ENCODE data around the gene ZPBP.

DNA sequence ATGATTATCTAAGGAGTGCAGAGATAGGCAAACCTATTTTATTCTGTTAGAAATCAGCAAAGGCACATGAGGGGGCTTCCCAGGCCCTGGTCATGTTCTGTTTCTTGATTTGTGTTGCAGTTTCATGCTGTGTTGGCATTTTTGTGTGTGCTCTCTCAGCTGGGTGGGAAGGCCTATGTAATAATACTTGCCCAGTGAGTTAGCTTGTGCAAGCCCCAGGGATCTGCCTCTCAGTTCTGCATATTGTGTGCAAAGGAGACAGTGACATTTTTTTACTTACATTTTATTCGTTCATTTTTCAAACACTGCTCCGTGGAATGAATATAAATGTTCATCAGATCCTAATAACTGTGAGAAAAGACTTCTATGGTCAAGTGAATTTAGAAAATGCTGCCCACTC is 200.6 kb downstream of the ZPBP start:
- TF ChIP-seq, protein P1, sequence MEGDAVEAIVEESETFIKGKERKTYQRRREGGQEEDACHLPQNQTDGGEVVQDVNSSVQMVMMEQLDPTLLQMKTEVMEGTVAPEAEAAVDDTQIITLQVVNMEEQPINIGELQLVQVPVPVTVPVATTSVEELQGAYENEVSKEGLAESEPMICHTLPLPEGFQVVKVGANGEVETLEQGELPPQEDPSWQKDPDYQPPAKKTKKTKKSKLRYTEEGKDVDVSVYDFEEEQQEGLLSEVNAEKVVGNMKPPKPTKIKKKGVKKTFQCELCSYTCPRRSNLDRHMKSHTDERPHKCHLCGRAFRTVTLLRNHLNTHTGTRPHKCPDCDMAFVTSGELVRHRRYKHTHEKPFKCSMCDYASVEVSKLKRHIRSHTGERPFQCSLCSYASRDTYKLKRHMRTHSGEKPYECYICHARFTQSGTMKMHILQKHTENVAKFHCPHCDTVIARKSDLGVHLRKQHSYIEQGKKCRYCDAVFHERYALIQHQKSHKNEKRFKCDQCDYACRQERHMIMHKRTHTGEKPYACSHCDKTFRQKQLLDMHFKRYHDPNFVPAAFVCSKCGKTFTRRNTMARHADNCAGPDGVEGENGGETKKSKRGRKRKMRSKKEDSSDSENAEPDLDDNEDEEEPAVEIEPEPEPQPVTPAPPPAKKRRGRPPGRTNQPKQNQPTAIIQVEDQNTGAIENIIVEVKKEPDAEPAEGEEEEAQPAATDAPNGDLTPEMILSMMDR (IDR thresholded peaks at IDR 0.05), result no peak
- no peak for TF ChIP-seq POLR2A (IDR thresholded peaks at IDR 0.05)

Measured in right lobe of liver (tissue), 4 donors.